GM19395 (cell line): ENCODE measurements around the gene LRRC27.

Source experiments
- ATAC-seq: cut with Tn5 transposase; IDR thresholded peaks from one replicate; pipeline ENCODE4 v1.9.1; 2021; ENCODE audit warnings: mild to moderate bottlenecking, moderate library complexity; ENCODE audit not compliant: unreplicated experiment

Gene LRRC27

DNA sequence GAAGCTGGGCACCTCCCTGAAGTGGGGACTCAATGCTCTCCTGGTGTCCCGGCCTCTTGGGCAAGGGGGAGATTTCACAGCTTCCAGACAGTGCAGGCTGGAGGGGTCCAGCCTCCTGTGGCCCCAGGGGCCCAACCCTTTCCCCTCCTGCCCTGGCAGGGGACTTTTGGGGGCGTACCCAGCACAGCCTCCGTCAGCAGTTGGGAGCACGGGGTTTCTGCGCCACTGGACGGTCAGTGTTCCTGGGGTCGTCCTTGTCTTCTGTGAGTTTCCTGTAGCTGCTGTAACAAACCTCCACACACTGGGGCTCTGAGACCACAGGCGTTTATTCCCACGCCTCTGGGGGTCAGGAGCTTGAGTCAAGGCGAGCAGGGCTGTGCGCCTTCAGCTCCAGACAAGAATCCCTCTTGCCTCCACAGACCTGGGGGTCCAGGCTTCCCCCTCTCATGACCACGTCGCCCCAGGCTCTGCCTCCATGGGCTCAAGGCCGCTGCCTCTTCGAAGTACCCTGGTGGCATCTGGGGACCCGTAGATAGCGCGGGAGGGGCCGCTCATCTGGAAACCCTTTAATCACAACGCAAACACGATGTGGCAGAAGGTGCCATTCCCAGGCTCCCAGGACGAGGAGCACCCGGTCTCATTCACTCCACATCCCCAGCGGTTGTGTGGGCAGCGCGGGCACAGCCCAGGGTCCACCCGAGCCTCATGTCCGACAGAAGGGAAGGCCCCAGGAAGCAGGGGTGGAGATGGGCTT, 79.0 kb downstream of the LRRC27 start:
- ATAC-seq, result no peak

DNA sequence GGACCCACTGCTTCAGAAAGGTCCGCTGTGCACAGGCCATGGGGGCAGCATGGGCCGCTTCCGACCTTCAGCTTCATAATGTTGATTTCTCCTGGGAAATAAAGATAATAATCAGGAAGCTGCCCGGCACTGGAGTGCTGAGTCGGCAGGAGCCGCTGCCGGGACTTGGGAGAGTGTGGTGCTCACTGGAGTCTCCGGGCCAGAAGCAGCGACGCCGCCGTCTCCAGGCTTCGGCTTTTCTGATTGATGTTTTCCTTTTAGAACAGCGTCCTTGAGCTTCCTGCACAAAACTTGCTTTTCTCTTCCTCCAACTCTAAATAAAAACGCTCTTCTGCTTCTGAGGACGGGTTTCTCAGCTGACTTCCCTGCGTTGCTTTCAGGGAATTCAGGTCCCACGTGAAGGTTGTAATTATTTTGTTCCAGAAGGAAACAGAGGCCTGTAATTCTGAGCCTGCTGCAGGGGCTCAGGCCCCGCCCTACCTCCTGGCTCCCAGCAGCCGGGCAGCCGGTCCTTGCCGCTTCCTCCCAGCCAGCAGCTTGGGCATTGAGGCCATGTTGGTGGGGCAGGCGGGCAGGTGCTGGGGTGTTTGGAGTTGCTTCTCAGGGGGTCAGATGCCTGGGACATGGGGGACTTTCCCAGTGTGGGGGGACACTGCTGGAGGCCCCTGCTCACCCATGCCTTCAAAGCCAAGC, 79.7 kb downstream of the LRRC27 start:
- no peak for ATAC-seq

DNA sequence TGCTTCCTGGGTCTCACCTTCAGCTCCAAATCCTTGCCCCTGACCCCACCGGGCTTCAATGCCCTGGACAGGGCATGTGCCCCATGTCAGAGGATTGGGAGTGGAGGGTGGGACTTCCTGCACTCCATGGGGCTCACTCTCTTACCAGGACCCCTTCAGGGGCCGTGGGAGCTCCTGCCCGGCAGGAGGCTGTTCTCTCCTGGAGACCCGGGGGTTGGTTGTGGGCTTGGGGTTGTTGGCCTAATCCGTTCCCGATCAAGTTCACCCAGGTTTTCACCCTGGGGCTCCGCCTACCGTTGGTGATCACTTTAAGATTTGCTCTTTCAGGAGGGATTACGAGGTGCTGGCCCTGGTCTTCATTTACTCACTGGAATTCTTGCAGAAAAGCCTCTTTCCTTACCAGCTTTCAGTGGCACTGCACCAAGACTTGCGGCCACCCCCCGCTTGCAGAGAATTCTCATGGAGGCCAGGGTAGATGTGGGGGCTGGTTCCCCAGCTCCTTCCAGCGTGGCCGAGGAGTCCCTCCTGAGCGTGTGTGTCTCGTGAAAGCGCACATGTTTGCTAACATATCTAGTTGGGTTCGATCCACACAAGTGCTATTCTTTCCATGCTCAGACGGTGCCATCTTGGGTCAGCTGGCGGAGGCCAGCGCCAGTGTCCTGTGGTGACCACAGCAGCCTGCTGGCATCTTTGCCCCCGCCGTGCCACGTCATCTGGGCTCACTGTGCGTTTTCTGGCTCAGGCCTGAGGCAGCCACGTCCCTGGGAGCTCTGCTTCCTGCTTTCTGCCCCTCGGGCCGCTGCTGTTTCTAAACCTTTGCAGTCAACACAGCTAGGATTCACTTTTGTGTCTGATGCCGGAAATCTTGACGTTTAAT, 80.6 kb downstream of the LRRC27 start:
- no peak for ATAC-seq

DNA sequence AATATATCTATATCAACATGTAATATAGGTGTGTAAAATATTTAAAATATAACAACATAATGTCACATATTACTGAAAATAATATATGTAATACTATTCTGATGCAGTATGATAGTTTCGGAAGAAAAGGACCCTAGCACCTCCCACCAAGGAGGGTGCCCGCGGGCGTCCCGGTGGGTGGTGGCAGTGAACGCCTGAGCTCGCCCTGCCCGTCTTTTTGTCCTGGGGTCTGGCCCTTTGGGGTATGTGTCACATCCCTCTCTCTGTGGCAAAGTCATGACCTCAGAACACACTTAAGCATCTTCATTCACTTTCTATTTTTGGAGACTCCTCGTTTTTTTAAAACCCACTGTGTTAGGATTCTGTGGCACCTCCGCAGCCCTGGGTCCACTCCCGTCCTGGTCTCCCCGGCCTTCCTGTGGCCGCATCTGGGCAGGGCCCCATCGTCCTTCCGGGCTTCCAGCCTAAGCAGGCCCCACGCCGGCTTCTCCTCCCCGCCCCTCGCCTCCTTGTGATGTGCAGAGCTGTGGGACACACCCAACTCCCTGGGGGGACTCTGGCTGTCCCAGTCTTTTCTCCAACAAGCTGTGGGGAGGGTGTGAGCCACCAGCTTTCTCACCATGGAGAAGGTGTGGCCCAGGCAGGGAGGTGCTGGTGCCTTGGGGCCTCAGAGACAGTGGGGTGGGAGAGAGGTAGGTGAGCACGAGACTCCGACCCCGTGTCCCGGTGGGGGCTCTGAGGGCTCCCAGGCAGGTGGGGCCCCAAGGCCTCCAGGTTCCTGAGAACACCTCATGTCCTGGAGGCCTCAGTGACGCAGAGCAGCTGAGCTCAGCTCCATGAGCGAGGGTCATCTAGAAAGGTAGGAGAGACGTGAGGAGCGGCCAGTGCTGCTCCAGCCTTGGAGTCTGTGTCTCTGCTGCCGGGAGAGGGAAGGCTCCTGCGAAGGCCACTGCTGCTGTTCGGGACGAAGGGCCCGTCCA, 81.5 kb downstream of the LRRC27 start:
- ATAC-seq, result no peak

DNA sequence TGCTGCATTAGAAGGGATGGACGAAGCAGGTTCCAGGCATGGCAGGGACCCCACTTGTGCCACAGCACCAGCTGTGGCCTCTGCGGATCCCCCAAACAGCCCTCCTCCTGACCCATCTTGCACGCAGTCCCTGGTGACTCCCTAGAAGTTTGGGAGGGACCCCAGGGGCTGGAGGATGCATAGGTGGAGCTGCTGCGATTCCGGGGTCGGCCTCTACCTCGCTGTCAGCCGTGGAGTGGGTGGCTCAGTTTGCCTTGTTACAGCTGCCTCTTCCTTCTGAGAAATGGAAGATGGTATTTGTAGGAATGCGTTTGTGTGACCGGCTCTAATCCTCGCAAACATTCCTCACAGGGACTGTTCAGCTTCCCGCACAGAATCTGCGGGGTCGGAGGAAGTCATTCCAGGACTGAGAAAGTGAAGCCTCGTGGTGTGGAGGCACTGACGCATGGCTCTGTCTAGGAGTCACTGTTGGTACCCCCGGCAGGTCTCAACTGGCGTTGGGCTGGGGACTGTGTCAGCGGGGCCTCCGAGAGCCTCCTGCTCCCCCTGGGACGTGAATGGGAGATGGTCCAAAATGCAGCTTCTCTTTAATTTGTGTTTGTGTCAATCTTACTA, 82.5 kb downstream of the LRRC27 start:
- ATAC-seq, result no peak

DNA sequence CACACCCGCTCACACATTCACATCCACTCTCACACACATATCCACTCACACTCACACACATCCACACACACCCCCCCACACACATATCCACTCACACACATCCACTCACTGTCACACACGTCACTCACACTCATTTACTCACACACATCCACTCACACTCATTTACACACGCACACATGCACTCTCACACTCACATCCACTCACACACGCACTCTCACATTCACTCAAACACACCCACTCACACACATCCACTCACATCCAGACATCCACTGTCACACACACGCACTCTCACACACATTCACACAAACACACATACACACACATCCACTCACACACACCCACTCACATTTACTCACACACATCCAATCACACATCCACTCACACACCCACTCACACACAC, 83.3 kb downstream of the LRRC27 start:
- no peak for ATAC-seq

DNA sequence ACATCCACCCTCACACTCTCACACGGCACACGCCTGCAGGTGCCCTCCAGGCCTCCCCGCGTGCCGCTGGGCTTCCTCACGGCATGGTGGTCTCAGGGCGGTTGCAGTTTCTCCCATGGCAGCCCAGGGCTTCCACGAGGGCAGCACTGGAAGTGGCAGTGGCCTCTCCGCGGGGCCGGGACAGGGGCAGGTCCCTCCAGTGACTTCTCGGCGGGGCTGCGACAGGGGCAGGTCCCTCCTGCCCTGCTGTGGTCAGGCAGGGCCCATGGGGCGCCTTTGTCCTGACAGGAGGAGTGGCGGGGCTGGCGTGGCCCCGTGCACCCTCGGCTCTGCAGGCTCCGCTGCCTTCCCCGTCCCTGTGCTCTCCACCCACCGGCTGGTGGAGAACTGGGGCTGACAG, 84.0 kb downstream of the LRRC27 start:
- ATAC-seq, result no peak

DNA sequence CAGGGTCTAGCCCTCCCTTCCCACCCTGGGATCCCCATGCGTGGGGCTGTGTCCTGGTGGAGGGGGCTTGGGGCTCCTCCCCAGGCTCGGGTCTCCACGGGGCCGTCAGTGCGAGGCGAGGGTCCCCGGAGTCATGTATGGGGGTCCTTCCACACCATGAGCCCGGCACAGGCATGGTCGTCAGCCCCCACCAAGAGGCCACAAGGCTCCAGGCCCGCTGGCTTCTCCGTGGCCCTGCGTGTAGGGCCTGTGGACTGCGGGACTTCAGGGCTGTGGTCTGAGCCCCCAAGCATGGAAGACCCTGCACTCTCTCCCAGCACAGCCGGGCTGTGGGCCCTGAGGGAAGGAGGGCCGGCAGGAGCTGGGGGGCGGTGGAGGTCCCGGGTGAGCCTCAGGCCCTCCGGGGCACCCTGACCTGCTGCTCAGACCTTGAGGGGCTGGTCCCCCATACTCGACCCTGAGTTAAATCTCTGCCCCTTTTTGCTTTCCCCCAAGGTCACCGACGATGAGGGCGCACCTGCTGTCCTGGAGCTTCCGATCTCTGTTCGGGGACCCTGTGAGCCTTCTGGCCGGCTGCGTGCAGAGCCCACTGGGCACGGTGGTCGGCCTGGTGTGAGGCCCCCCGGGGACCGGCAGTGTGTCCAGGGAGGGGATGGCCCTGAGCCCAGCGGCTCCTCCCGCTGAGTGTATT, 84.7 kb downstream of the LRRC27 start:
- ATAC-seq, result no peak

DNA sequence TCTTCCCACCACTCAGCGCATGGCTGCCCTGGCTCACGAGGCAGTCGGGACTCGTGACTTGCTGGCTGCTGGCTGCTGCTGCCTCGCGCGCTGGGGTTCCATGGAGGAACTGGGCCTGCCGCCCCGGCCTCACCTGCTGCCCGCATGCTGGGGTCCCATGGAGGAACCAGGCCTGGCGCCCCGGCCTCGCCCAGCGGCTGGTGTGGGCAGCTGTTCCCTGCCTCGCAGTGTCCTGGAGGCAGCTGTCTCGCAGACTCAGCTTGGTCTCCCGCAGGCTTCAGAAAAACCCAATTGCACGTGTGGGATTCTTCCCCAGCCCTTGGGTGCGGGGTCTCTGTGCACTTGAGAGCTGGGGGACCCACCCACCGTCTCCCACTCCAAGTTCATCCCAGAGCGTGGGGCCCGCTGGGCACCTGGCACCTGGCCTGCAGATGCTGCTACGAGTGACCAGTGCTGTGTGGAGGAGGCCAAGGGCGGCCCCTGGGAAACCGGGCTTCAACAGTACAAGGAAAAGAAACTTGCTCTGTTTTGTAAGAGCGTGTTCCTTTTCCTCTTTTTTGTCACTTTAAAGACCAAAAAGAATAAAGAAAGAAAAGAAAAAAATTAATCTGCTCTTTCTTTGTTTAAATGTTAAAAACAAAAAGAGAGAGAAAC, 85.4 kb downstream of the LRRC27 start:
- ATAC-seq, result no peak

DNA sequence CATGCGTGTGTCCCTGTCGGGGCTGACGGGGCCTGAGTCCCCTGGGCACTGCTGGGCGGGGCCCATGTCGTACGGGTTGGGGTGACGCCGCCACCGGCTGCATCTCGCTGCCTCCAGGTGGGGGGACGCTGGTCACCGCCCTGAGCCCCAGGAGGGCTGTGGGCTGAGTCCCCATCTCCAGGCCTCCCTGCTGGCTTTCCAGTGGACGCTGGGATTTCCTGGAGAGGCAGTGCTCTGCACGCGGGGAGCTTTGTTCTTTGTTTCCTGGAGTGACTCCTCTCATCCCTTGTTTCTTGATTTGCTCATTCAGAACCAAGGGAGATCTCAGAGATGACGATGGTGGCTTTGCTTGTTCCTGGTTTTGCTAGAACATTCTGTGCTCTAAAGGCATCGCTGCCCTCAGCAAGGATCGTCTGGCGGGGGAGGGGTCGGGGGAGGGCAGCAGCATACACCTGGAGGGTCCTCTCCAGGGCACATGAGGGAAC, 86.0 kb downstream of the LRRC27 start:
- ATAC-seq, result no peak

DNA sequence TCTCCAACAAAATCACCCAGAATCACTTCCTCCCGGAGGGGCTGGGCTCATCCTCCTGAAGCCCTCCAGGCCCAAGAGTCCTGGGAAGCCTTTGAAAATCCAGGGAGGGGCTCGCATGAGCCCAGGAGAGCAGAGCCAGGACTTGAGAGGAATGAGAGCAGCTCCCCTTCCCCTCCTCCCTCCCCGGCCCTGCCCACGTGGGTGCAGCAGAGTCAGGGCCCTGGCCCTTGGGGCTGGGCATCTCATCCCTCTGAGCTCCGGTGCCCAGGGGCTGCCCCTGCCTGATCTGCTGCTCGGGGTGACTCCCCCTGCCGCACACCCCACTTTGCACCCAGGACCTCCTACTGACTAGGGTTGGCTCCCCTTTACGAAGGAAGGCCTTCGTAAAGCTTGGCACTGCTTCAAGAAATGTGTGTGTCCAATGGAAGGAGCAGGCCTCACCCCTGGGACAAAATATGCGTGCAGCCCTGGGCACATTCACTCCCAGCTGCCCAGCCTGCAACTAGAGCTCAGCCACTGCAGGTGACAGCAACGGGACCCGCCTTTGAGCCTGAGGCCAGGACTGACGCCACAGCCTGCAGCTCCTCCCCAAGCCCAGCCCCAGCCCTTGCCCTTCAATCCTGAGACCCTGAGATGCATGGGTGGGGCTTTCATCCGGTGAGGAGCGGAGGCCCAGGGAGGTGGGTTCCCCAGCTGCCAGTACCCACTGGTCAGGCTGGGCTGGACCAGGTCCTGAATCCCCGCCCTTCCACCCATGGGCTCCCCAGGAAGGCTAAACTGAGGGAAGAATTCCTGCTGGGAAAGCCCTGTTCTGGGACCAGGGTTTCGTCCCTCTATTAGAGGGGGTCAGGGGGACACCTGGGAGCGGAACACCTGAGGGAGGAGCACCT, 86.8 kb downstream of the LRRC27 start:
- ATAC-seq, result no peak

DNA sequence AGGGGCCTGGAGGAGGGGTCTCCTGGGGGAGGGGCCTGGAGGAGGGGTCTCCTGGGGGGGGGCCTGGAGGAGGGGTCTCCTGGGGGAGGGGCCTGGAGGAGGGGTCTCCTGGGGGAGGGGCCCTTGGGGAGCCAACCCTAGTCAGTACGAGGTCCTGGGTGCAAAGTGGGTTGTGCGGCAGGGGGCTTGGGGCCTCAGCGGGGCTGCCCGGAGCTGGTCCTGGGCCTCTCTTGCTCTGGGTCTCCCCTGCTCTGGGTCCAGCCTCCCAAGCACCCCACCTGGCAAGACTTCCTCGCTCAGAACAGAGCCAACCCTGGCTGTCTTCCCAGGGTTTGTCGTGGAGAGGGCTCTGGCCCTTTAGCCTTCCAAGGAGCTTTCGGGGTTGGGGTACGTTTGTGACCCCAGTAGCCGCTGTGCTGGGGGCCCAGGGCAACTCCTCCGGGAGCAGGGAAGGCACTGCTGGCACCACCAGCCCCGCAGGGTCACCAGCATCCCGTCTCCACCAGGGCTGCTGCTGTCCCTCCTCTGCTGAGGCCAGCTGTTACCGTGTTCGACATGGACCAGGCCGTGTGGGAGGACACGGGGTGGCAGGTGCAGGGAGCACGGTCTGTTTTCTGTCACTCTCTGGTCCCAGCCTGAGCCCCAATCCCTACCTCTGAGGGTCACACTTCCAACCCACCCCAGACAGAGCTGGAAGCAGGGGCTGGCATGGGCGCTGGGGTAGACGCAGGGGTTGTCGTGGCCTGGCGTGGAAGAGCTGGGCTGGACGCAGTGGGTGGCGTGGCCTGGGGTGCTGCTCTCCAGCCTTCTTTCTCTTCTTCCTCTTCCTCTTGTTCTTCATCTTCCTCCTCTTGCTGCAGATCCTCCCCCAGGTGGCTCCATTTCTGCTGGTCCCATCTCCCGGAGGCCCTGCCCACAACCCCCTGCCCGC, 87.8 kb downstream of the LRRC27 start:
- no peak for ATAC-seq

DNA sequence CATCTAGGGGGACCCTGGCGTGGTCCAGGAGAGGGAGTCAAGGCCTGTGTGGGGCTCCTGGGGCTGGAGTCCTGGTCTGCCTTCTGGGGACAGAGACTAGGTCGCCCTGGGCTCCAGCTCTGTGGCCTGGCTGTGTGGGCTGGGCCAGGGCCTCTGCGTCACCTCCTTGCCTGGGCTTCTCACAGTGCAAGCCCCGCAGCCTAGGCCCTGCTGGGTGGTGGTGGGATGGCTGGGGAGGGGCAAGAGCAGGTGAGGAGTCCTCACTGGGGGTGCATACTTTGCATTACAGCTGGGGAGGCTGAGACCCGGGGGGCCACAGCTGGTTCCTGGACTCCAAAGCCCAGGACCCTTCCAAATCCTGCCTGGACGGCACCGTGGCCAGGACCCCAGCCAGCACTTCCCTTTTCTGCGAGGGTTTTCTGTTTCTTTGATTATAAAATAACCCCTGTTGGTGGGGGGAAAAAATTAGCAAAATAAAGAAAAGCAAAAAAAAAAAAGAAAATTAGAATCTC, 88.5 kb downstream of the LRRC27 start:
- ATAC-seq, result no peak

DNA sequence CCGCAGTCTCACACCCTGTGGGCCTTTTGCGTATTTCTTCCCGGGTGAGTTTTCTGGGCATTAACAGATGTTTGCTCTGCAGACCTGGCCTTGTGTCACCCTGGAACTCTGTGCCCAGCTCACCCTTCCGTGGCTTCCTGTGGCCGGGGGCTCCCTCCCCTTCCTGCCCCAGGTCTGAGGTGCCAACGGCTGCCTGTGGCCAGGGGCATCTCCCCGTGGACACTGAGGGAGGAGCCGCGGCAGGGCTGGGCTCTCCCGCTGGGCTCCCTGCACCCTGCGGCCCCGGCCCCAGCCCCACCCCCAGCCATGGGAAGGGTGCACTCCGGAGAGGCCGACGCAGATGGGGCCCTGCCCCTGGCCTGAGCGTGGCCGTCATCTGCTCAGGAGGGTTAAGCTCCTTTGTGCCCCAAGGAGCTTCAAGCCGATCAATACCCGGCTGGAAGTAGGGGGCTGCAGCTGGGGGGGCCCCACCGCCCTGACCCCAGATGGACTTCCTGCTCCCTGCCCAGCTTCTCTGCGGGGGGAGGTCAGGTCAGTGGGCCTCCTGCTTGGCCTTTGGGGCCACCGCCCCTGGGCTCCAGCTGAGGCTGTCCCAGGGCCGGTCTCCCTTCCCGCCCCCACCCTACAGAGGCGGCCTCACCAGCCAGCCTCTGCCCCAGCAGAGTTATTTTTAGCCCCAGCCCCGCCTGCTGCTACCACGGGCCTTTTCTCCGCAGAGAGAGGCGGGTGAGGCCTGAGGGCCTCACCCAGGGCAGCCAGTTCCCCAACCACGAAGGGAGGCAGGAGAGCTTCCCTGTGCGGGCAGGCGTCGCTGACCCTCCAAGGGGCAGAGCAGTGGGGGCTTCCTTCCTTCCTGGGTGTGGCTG, 89.2 kb downstream of the LRRC27 start:
- peak; percentile 59 for ATAC-seq
